NT2/D1 (cell line): ENCODE results near the gene MAML3.

Experiments
- DNase-seq: peaks from one replicate; pipeline ENCODE4 v3.0.0-alpha.2; 2011; ENCODE audit warnings: low read depth, low spot score
- H3K27me3 ChIP-seq: 2 replicates; pipeline ENCODE4 v1.6.0; 2011; ENCODE audit warnings: mild to moderate bottlenecking; ENCODE audit not compliant: insufficient read length, insufficient read depth
- H3K36me3 ChIP-seq: 2 replicates; pipeline ENCODE4 v1.6.1; 2011; ENCODE audit warnings: mild to moderate bottlenecking, low read length, mixed read lengths; ENCODE audit not compliant: insufficient read depth, insufficient read length
- H3K4me1 ChIP-seq: 2 replicates; pipeline ENCODE4 v1.5.1; 2011; ENCODE audit not compliant: insufficient read depth, insufficient read length
- H3K4me3 ChIP-seq: 2 replicates; pipeline ENCODE4 v1.5.1; 2011; ENCODE audit warnings: low read depth; ENCODE audit not compliant: insufficient read length
- H3K9ac ChIP-seq: 2 replicates; pipeline ENCODE4 v1.6.0; 2011; ENCODE audit warnings: low read depth; ENCODE audit not compliant: insufficient read length
- H3K9me3 ChIP-seq: 2 replicates; pipeline ENCODE4 v1.5.1; 2011; ENCODE audit warnings: mild to moderate bottlenecking, low read length; ENCODE audit not compliant: insufficient read depth
- SUZ12 ChIP-seq: IDR thresholded peaks from 2 replicates; pipeline ENCODE4 v1.6.1; 2011; ENCODE audit not compliant: insufficient read length, insufficient read depth; ENCODE audit errors: extremely low read depth
- YY1 ChIP-seq: IDR thresholded peaks from 2 replicates; pipeline ENCODE4 v1.6.1; 2011; ENCODE audit not compliant: insufficient read length, insufficient read depth
- ZNF274 ChIP-seq: IDR thresholded peaks from 2 replicates; pipeline ENCODE4 v1.6.1; 2011; ENCODE audit warnings: mild to moderate bottlenecking, low read depth, low read length

Gene MAML3

GRCh38 chr4:139828966-139829664, 324.9 kb downstream of the MAML3 start:
- no peaks in the 10 kb centered on the region for H3K4me1 ChIP-seq
- DNase-seq, result no peak
- no peaks in the 10 kb centered on the region for H3K27me3 ChIP-seq
- no peak overlapping the region for H3K4me3 ChIP-seq
- H3K9ac ChIP-seq, result no peak overlapping the region
- TF ChIP-seq YY1 (no peak), SUZ12 (no peak), ZNF274 (no peak)
- H3K36me3 ChIP-seq, result no peaks in the 10 kb centered on the region
- no peaks in the 10 kb centered on the region for H3K9me3 ChIP-seq

GRCh38 chr4:139826426-139826825, 327.6 kb downstream of the MAML3 start:
- TF ChIP-seq SUZ12 (no peak), YY1 (no peak), ZNF274 (no peak)
- no peak for DNase-seq
- Histone ChIP-seq H3K4me3 (no peak overlapping the region), H3K36me3 (no peaks in the 10 kb centered on the region), H3K9me3 (no peaks in the 10 kb centered on the region), H3K9ac (no peak overlapping the region), H3K4me1 (no peaks in the 10 kb centered on the region), H3K27me3 (no peaks in the 10 kb centered on the region)

GRCh38 chr4:139825523-139826014, 328.4 kb downstream of the MAML3 start:
- Histone ChIP-seq H3K9me3 (no peaks in the 10 kb centered on the region), H3K4me1 (no peaks in the 10 kb centered on the region), H3K27me3 (no peaks in the 10 kb centered on the region), H3K36me3 (no peaks in the 10 kb centered on the region), H3K9ac (peak overlapping the region; percentile 9), H3K4me3 (no peak overlapping the region)
- TF ChIP-seq ZNF274 (no peak), SUZ12 (no peak), YY1 (no peak)
- no peak for DNase-seq

GRCh38 chr4:139824882-139825522, 329.0 kb downstream of the MAML3 start:
- Histone ChIP-seq H3K36me3 (no peaks in the 10 kb centered on the region), H3K4me3 (no peak overlapping the region), H3K4me1 (no peaks in the 10 kb centered on the region), H3K27me3 (no peaks in the 10 kb centered on the region), H3K9me3 (no peaks in the 10 kb centered on the region), H3K9ac (peak overlapping the region; percentile 9)
- DNase-seq, result no peak
- TF ChIP-seq YY1 (no peak), ZNF274 (no peak), SUZ12 (no peak)

- Histone ChIP-seq H3K9ac (no peak overlapping the region), H3K4me3 (no peak overlapping the region), H3K36me3 (no peaks in the 10 kb centered on the region), H3K4me1 (no peaks in the 10 kb centered on the region), H3K27me3 (no peaks in the 10 kb centered on the region), H3K9me3 (no peaks in the 10 kb centered on the region)
- no peak for DNase-seq
- TF ChIP-seq YY1 (no peak), SUZ12 (no peak), ZNF274 (no peak)
These were observed 330.2 kb downstream of the MAML3 start for GRCh38 chr4:139823746-139824145.

- Histone ChIP-seq H3K36me3 (no peaks in the 10 kb centered on the region), H3K27me3 (no peaks in the 10 kb centered on the region), H3K4me3 (no peak overlapping the region), H3K4me1 (no peaks in the 10 kb centered on the region), H3K9me3 (no peaks in the 10 kb centered on the region), H3K9ac (no peak overlapping the region)
- no peak for DNase-seq
- TF ChIP-seq YY1 (no peak), SUZ12 (no peak), ZNF274 (no peak)
These were observed 330.6 kb downstream of the MAML3 start for GRCh38 chr4:139823345-139823744.

GRCh38 chr4:139822391-139822790, 331.6 kb downstream of the MAML3 start:
- Histone ChIP-seq H3K27me3 (no peaks in the 10 kb centered on the region), H3K9me3 (no peaks in the 10 kb centered on the region), H3K4me3 (no peak overlapping the region), H3K4me1 (no peaks in the 10 kb centered on the region), H3K36me3 (no peaks in the 10 kb centered on the region), H3K9ac (no peak overlapping the region)
- DNase-seq, result no peak
- no peak for TF ChIP-seq YY1
- no peak for TF ChIP-seq SUZ12
- TF ChIP-seq ZNF274, result no peak
